HepG2 (cell line): ENCODE measurements around the gene FRK. TPM values are rescaled to one million over a fixed set of nuclear protein-coding genes. Genes with fewer than 3 reads are reported as not detected.
A peak's percentile ranks its signal among the peaks of the same experiment; 100 is the strongest.

ENCODE experiments used
- ASH2L ChIP-seq: fragments of 300-600, 200-600 bp; sonication (generic); IDR thresholded peaks from 2 replicates; pipeline ENCODE4 v1.7.0; 2017; ENCODE audit warnings: low read depth, mild to moderate bottlenecking, moderate library complexity, mixed read lengths, low read length; ENCODE audit not compliant: insufficient read length
- ATF5 ChIP-seq: sonication (generic); formaldehyde crosslinking; IDR thresholded peaks from 2 replicates; pipeline ENCODE4 v1.4.0; 2020; ENCODE audit warnings: mild to moderate bottlenecking, low read depth, missing genetic modification reagents
- CENPBD1 ChIP-seq: sonication (generic); formaldehyde crosslinking; IDR thresholded peaks from 2 replicates; pipeline ENCODE4 v1.8.0; 2022; ENCODE audit warnings: missing genetic modification reagents, low read depth, mild to moderate bottlenecking, borderline replicate concordance
- FOXK2 ChIP-seq: fragments of 450-650 bp; IDR thresholded peaks from 2 replicates; pipeline ENCODE4 v1.6.1; 2016
- HDAC2 ChIP-seq: sonication (generic); formaldehyde crosslinking; IDR thresholded peaks from 2 replicates; pipeline ENCODE4 v1.4.0; 2020; ENCODE audit warnings: missing genetic modification reagents
- HOMEZ ChIP-seq: IDR thresholded peaks from 2 replicates; pipeline ENCODE4 v1.6.1; 2016; ENCODE audit warnings: low read depth
- MED1 ChIP-seq: sonication (generic); formaldehyde crosslinking; IDR thresholded peaks from 2 replicates; pipeline ENCODE4 v1.4.0; 2020; ENCODE audit warnings: missing genetic modification reagents
- PAX8 ChIP-seq: sonication (generic); formaldehyde crosslinking; IDR thresholded peaks from 2 replicates; pipeline ENCODE4 v1.8.0; 2022; ENCODE audit warnings: mild to moderate bottlenecking, missing genetic modification reagents, borderline replicate concordance
- RFX1 ChIP-seq: fragments of 450-650 bp; IDR thresholded peaks from 2 replicates; pipeline ENCODE4 v1.6.1; 2017
- SAP130 ChIP-seq: IDR thresholded peaks from 2 replicates; pipeline ENCODE4 v1.6.1; 2016; ENCODE audit warnings: low read depth
- SP1 ChIP-seq, 2 experiments: fragments of 450-650 bp in 1 of 2; sonication (generic) in 1 of 2; formaldehyde crosslinking in 1 of 2; IDR thresholded peaks; 2 replicates each; pipeline versions ENCODE4 v1.4.0 to v1.6.1; 2016 to 2020; ENCODE audit warnings: missing genetic modification reagents in 1 of 2
- ZBTB49 ChIP-seq: sonication (generic); formaldehyde crosslinking; IDR thresholded peaks from 2 replicates; pipeline ENCODE4 v1.4.0; 2020; ENCODE audit warnings: missing genetic modification reagents, borderline replicate concordance
- ZMYM2 ChIP-seq: sonication (generic); formaldehyde crosslinking; IDR thresholded peaks from 2 replicates; pipeline ENCODE4 v1.8.0; 2022; ENCODE audit warnings: mild to moderate bottlenecking, missing genetic modification reagents
- ZMYM4 ChIP-seq: sonication (generic); formaldehyde crosslinking; IDR thresholded peaks from 2 replicates; pipeline ENCODE4 v1.8.1; 2023; ENCODE audit warnings: mild to moderate bottlenecking, missing genetic modification reagents
- ZNF329 ChIP-seq: sonication (generic); formaldehyde crosslinking; IDR thresholded peaks from 2 replicates; pipeline ENCODE4 v1.9.0; 2021; ENCODE audit warnings: low read depth, mild to moderate bottlenecking, missing genetic modification reagents
- polyA plus RNA-seq, 8 experiments: library from polyadenylated mRNA; depleted of rRNA in 3 of 8; stranded (reverse) in 7 of 8; unstranded in 1 of 8; fragments of >200 nt; fragmentation: Illumina TruSeq in 4 of 8; extraction: Trizol in 4 of 8; gene quantifications; 2 replicates each; pipeline versions ENCODE4 v1.2.1 to v1.2.3, GENCODE V29; 2011 to 2016; ENCODE audit warnings: low read depth in 4 of 8, missing spikeins in 1 of 8, mixed read lengths in 1 of 8; ENCODE audit not compliant: insufficient read depth in 1 of 8
- total RNA-seq, 5 experiments: library from RNA; depleted of rRNA; stranded (reverse); fragments of >200 nt; fragmentation: Illumina TruSeq; extraction: Trizol; gene quantifications; 2 replicates each; pipeline ENCODE4 v1.2.3, GENCODE V29; 2016; ENCODE audit warnings: low read depth in 1 of 5
- TF ChIP-seq, protein P1 (sequence below): IDR thresholded peaks from 2 replicates; pipeline ENCODE4 v1.4.0; 2020; ENCODE audit warnings: mild to moderate bottlenecking, missing genetic modification reagents
- TF ChIP-seq, protein P2 (sequence below): sonication (generic); formaldehyde crosslinking; IDR thresholded peaks from 2 replicates; pipeline ENCODE4 v1.4.0; 2020; ENCODE audit warnings: missing genetic modification reagents
- TF ChIP-seq, protein P3 (sequence below): sonication (generic); formaldehyde crosslinking; IDR thresholded peaks from 2 replicates; pipeline ENCODE4 v1.5.1; 2020; ENCODE audit warnings: missing genetic modification reagents, mild to moderate bottlenecking, borderline replicate concordance
- TF ChIP-seq, protein P4 (sequence below): sonication (generic); formaldehyde crosslinking; IDR thresholded peaks from 2 replicates; pipeline ENCODE4 v1.8.1; 2023; ENCODE audit warnings: missing genetic modification reagents, mild to moderate bottlenecking, borderline replicate concordance

The FRK gene
- total and polyA plus RNA-seq, 2 of the 13 experiments (the other 11 are each of a cell fraction or from before 2014, with no cell fraction given), result 1.3 to 2.9 TPM

DNA sequence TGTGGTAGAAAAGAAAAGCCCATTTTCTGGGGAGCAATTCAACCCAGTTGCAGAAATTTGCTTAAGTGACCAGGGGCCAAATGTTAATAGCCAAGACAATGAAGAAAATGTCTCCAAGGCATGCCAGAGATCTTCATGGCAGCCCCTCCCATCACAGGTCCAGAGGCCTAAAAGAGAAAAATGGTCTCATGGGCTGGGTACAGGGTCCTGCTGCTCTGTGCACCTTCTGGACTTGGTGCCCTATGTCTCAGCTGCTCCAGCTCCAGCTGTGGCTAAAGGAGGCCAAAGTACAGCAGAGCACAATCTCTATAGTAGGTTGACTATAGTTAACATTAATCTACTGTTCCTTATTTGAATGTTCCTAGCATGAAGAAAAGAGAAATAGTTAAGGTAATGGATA lies 44.7 kb downstream of the FRK start (continued):
- TF ChIP-seq, protein P1, sequence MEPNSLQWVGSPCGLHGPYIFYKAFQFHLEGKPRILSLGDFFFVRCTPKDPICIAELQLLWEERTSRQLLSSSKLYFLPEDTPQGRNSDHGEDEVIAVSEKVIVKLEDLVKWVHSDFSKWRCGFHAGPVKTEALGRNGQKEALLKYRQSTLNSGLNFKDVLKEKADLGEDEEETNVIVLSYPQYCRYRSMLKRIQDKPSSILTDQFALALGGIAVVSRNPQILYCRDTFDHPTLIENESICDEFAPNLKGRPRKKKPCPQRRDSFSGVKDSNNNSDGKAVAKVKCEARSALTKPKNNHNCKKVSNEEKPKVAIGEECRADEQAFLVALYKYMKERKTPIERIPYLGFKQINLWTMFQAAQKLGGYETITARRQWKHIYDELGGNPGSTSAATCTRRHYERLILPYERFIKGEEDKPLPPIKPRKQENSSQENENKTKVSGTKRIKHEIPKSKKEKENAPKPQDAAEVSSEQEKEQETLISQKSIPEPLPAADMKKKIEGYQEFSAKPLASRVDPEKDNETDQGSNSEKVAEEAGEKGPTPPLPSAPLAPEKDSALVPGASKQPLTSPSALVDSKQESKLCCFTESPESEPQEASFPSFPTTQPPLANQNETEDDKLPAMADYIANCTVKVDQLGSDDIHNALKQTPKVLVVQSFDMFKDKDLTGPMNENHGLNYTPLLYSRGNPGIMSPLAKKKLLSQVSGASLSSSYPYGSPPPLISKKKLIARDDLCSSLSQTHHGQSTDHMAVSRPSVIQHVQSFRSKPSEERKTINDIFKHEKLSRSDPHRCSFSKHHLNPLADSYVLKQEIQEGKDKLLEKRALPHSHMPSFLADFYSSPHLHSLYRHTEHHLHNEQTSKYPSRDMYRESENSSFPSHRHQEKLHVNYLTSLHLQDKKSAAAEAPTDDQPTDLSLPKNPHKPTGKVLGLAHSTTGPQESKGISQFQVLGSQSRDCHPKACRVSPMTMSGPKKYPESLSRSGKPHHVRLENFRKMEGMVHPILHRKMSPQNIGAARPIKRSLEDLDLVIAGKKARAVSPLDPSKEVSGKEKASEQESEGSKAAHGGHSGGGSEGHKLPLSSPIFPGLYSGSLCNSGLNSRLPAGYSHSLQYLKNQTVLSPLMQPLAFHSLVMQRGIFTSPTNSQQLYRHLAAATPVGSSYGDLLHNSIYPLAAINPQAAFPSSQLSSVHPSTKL (CRISPR knock-in tag), result peak; percentile 79
- no peak for TF ChIP-seq FOXK2
- TF ChIP-seq, protein P2, sequence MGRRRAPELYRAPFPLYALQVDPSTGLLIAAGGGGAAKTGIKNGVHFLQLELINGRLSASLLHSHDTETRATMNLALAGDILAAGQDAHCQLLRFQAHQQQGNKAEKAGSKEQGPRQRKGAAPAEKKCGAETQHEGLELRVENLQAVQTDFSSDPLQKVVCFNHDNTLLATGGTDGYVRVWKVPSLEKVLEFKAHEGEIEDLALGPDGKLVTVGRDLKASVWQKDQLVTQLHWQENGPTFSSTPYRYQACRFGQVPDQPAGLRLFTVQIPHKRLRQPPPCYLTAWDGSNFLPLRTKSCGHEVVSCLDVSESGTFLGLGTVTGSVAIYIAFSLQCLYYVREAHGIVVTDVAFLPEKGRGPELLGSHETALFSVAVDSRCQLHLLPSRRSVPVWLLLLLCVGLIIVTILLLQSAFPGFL (CRISPR knock-in tag), result no peak
- TF ChIP-seq ZMYM4 (CRISPR knock-in tag), result peak; percentile 86
- no peak for TF ChIP-seq ASH2L
- TF ChIP-seq PAX8 (CRISPR knock-in tag), result no peak
- TF ChIP-seq ZBTB49 (CRISPR knock-in tag), result no peak
- 0 out of 2 replicates have a peak, but pooled peaks have one; percentile 25 for TF ChIP-seq MED1 (CRISPR knock-in tag)
- no peak for TF ChIP-seq ZNF329 (CRISPR knock-in tag)
- peak; percentile 58; the same call in 1 of the 2 replicates for TF ChIP-seq ZMYM2 (CRISPR knock-in tag)
- no peak for TF ChIP-seq CENPBD1 (CRISPR knock-in tag)
- TF ChIP-seq, protein P3, sequence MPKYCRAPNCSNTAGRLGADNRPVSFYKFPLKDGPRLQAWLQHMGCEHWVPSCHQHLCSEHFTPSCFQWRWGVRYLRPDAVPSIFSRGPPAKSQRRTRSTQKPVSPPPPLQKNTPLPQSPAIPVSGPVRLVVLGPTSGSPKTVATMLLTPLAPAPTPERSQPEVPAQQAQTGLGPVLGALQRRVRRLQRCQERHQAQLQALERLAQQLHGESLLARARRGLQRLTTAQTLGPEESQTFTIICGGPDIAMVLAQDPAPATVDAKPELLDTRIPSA (CRISPR knock-in tag), result no peak
- 0 out of 2 replicates have a peak, but pooled peaks have one; percentile 20 for TF ChIP-seq HDAC2 (CRISPR knock-in tag)
- no peak for TF ChIP-seq ATF5 (CRISPR knock-in tag)
- TF ChIP-seq HOMEZ (CRISPR knock-in tag), result peak; percentile 50; the same call in 1 of the 2 replicates
- peak; percentile 65 for TF ChIP-seq SAP130 (CRISPR knock-in tag)
- TF ChIP-seq SP1 (IDR thresholded peaks at IDR 0.05), result no peak
- no peak for TF ChIP-seq SP1 (CRISPR knock-in tag; IDR thresholded peaks at IDR 0.05)
- TF ChIP-seq, protein P4, sequence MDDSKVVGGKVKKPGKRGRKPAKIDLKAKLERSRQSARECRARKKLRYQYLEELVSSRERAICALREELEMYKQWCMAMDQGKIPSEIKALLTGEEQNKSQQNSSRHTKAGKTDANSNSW, result no peak
- TF ChIP-seq RFX1, result no peak
